HCT116 (cell line): ENCODE data around the gene PIBF1. TPM values are rescaled to one million over a fixed set of nuclear protein-coding genes. Genes with fewer than 3 reads are reported as not detected.

Source experiments
- ATAC-seq: fragments of 200-7000 bp; cut with Tn5 transposase; 2 replicates; pipeline ENCODE4 v1.9.1; 2020; ENCODE audit warnings: mild to moderate bottlenecking, moderate library complexity
- BruUV-seq: library from RNA; stranded (reverse); fragments of 400-500 nt; replicated peaks from 2 replicates; lab custom pipeline; 2021; lab: Mats Ljungman, UMichigan
- CTCF ChIA-PET: fragments of 300-600 bp; sonication (Branson Sonifier 250); formaldehyde crosslinking; loops from one replicate; lab custom pipeline; 2021; ENCODE audit warnings: antibody characterized with exemption; lab: Charles Lee
- POLR2A ChIA-PET: fragments of 300-600, 350-600 bp; sonication (Branson Sonifier 250); formaldehyde crosslinking; loops from one replicate; lab custom pipeline; 2021; ENCODE audit warnings: antibody characterized with exemption; lab: Charles Lee
- RAD21 ChIA-PET, 2 experiments: fragments of 300-600 bp; sonication (Branson Sonifier 250); formaldehyde crosslinking; loops; one replicate each; lab custom pipeline; 2023; ENCODE audit warnings: low total read pairs in 2 of 2; ENCODE audit not compliant: uncharacterized antibody in 2 of 2, unreplicated experiment in 2 of 2, low non-redundant PET in 1 of 2; lab: Charles Lee
- DNase-seq: peaks from one replicate; pipeline ENCODE4 v3.0.0-alpha.2; 2010; ENCODE audit warnings: low read depth, low spot score
- H2AFZ ChIP-seq: fragments of 200-600 bp; shearing (Covaris generic), sonication (generic); 2 replicates; pipeline ENCODE4 v1.6.1; 2017; ENCODE audit warnings: low read depth, mixed run types, mixed read lengths, antibody characterized with exemption, low read length; ENCODE audit not compliant: poor library complexity, severe bottlenecking
- H3K27ac ChIP-seq: 2 replicates; pipeline ENCODE4 v1.5.1; 2012; ENCODE audit warnings: low read depth, low read length
- H3K27me3 ChIP-seq: fragments of 200-600 bp; sonication (generic); 2 replicates; pipeline ENCODE4 v1.6.1; 2016; ENCODE audit warnings: mixed run types, low read length, mixed read lengths; ENCODE audit not compliant: insufficient read depth
- H3K36me3 ChIP-seq, 2 experiments: fragments of 200-500 bp in 1 of 2; fragments of 200-600 bp in 1 of 2; sonication (Bioruptor generic) in 1 of 2; sonication (generic) in 1 of 2; 2 replicates each; pipeline versions ENCODE4 v1.5.1 to v1.6.1; 2014 to 2016; ENCODE audit warnings: low read length in 2 of 2, inconsistent platforms in 1 of 2, mixed read lengths in 1 of 2, mixed run types in 1 of 2; ENCODE audit not compliant: insufficient read depth in 2 of 2, control insufficient read depth in 1 of 2
- H3K4me1 ChIP-seq, 2 experiments: fragments of 200-600 bp in 1 of 2; sonication (generic) in 1 of 2; 2 replicates each; pipeline versions ENCODE4 v1.5.1 to v1.6.1; 2012 to 2017; ENCODE audit warnings: low read length in 2 of 2, inconsistent platforms in 1 of 2, mild to moderate bottlenecking in 1 of 2, mixed read lengths in 1 of 2, mixed run types in 1 of 2, moderate library complexity in 1 of 2; ENCODE audit not compliant: insufficient read depth in 2 of 2, control insufficient read depth in 1 of 2
- H3K4me2 ChIP-seq: fragments of 200-600 bp; sonication (generic); 2 replicates; pipeline ENCODE4 v1.6.1; 2017; ENCODE audit warnings: mixed run types, low read length, mixed read lengths
- H3K4me3 ChIP-seq, 2 experiments: fragments of 200-600 bp in 1 of 2; sonication (generic) in 1 of 2; replicated peaks in 1 of 2; 2 replicates each; pipeline ENCODE4 v1.5.1; 2011 to 2016; ENCODE audit warnings: low read length in 2 of 2, control low read depth in 1 of 2, low read depth in 1 of 2, mild to moderate bottlenecking in 1 of 2, mixed read lengths in 1 of 2, mixed run types in 1 of 2
- H3K79me2 ChIP-seq: fragments of 200-600 bp; sonication (generic); 2 replicates; pipeline ENCODE4 v1.6.1; 2017; ENCODE audit warnings: mild to moderate bottlenecking, mixed run types, low read length, moderate library complexity, mixed read lengths; ENCODE audit not compliant: insufficient read depth
- H3K9ac ChIP-seq: fragments of 200-600 bp; sonication (generic); 2 replicates; pipeline ENCODE4 v1.6.1; 2016; ENCODE audit warnings: low read length, mixed read lengths
- H3K9me2 ChIP-seq: fragments of 200-600 bp; sonication (generic), shearing (Covaris generic); 2 replicates; pipeline ENCODE4 v1.6.1; 2017; ENCODE audit warnings: mixed run types, mild to moderate bottlenecking, moderate library complexity; ENCODE audit not compliant: insufficient read depth
- H3K9me3 ChIP-seq, 2 experiments: fragments of 200-500 bp in 1 of 2; fragments of 200-600 bp in 1 of 2; sonication (Bioruptor generic) in 1 of 2; sonication (generic) in 1 of 2; 2 replicates each; pipeline ENCODE4 v1.6.1; 2014 to 2017; ENCODE audit warnings: low read length in 2 of 2, mixed read lengths in 2 of 2, inconsistent platforms in 1 of 2, low read depth in 1 of 2, mild to moderate bottlenecking in 1 of 2, mixed run types in 1 of 2, moderate library complexity in 1 of 2; ENCODE audit not compliant: control insufficient read depth in 1 of 2, insufficient read depth in 1 of 2
- H4K20me1 ChIP-seq: fragments of 200-600 bp; sonication (generic), shearing (Covaris generic); 2 replicates; pipeline ENCODE4 v1.6.1; 2017; ENCODE audit warnings: mixed run types, mild to moderate bottlenecking, moderate library complexity; ENCODE audit not compliant: insufficient read depth
- CBX3 ChIP-seq: IDR thresholded peaks from 2 replicates; pipeline ENCODE4 v1.6.1; 2012; ENCODE audit warnings: low read depth
- ELF1 ChIP-seq: IDR thresholded peaks from 2 replicates; pipeline ENCODE4 v1.6.1; 2012; ENCODE audit warnings: low read depth, borderline replicate concordance
- EZH2 ChIP-seq: fragments of 200-600 bp; sonication (generic); IDR thresholded peaks from 2 replicates; pipeline ENCODE4 v1.6.1; 2017; ENCODE audit warnings: antibody characterized with exemption, mixed run types
- EZH2phosphoT487 ChIP-seq: fragments of 200-600 bp; IDR thresholded peaks from 2 replicates; pipeline ENCODE4 v1.6.1; 2018; ENCODE audit warnings: antibody characterized with exemption, borderline replicate concordance
- JUND ChIP-seq: IDR thresholded peaks from 2 replicates; pipeline ENCODE4 v1.6.1; 2012
- MAX ChIP-seq: IDR thresholded peaks from 2 replicates; pipeline ENCODE4 v1.6.1; 2012
- POLR2A ChIP-seq: IDR thresholded peaks from 2 replicates; pipeline ENCODE4 v1.7.0; 2011; ENCODE audit warnings: borderline replicate concordance; ENCODE audit not compliant: insufficient read depth, insufficient read length; ENCODE audit errors: extremely low read depth
- REST ChIP-seq: IDR thresholded peaks from 2 replicates; pipeline ENCODE4 v1.6.1; 2012; ENCODE audit warnings: low read depth
- SIN3A ChIP-seq: IDR thresholded peaks from 2 replicates; pipeline ENCODE4 v1.6.1; 2012; ENCODE audit warnings: low read depth
- SRF ChIP-seq: IDR thresholded peaks from 2 replicates; pipeline ENCODE4 v1.6.1; 2012; ENCODE audit warnings: low read depth
- YY1 ChIP-seq: IDR thresholded peaks from 2 replicates; pipeline ENCODE4 v1.6.1; 2011; ENCODE audit warnings: low read length, low read depth, moderate library complexity, mild to moderate bottlenecking; ENCODE audit not compliant: insufficient replicate concordance; ENCODE audit errors: extremely low read depth
- ZBTB33 ChIP-seq: IDR thresholded peaks from 2 replicates; pipeline ENCODE4 v1.6.1; 2011; ENCODE audit warnings: mild to moderate bottlenecking, low read length, moderate library complexity; ENCODE audit not compliant: insufficient replicate concordance; ENCODE audit errors: extremely low read depth
- ZFX ChIP-seq: fragments of 450-650 bp; IDR thresholded peaks from 2 replicates; pipeline ENCODE4 v1.6.1; 2017
- ZNF274 ChIP-seq: fragments of 200-500 bp; sonication (Bioruptor generic); IDR thresholded peaks from 2 replicates; pipeline ENCODE4 v1.6.1; 2014; ENCODE audit warnings: mild to moderate bottlenecking, low read depth, low read length, inconsistent platforms
- intact Hi-C: fragments of 100-400 bp; cut with micrococcal nuclease; formaldehyde crosslinking; loops from 2 replicates; pipeline ENCODE4 v1.10.0; 2022
- total RNA-seq: library from RNA; stranded (reverse); gene quantifications from one replicate; pipeline ENCODE4 v1.2.1, GENCODE V29; 2021; ENCODE audit not compliant: unreplicated experiment

Gene PIBF1
- total RNA-seq, 1 experiment from 2014 or later, result 21.1 TPM

- DNase-seq, result no peak
- Histone ChIP-seq H3K9me3 (no peaks in the 10 kb centered on the region), H3K36me3 (no peaks in the 10 kb centered on the region), H3K4me2 (no peak overlapping the region), H3K9ac (no peak overlapping the region), H3K27me3 (no peaks in the 10 kb centered on the region), H3K4me1 (peaks cover 0 to under 1% of the 10 kb centered on the region in 2 experiments; a peak in 1 of 4 replicates), H3K79me2 (no peaks in the 10 kb centered on the region), H4K20me1 (no peaks in the 10 kb centered on the region), H3K4me3 (no peak overlapping the region), H3K9me2 (no peaks in the 10 kb centered on the region), H2AFZ (no peak overlapping the region)
- intact Hi-C loops, result no loop called here
- ChIA-PET CTCF (no interaction called here), RAD21 (no interaction called here), POLR2A (no interaction called here)
- ATAC-seq, result no peak
- BruUV-seq, result no TSS peak
- TF ChIP-seq ZNF274, result no peak
- TF ChIP-seq ZFX, result no peak
- no peak for TF ChIP-seq ELF1
- no peak for TF ChIP-seq SRF
- TF ChIP-seq EZH2, result no peak
- TF ChIP-seq JUND, result no peak
- TF ChIP-seq EZH2phosphoT487, result no peak
- TF ChIP-seq MAX, result no peak
- TF ChIP-seq REST, result no peak
- TF ChIP-seq POLR2A, result no peak
- TF ChIP-seq ZBTB33, result no peak
- TF ChIP-seq SIN3A, result no peak
- TF ChIP-seq CBX3, result no peak
- TF ChIP-seq YY1, result no peak
- TF ChIP-seq, all 23 proteins: peak for 0
- H3K27ac ChIP-seq, result no peak overlapping the region
These were observed 171.5 kb downstream of the PIBF1 start for GRCh38 chr13:72953391-72953965.
